HCT116 (cell line): ENCODE data around the gene HIPK2.

Experiments used
- CEBPB ChIP-seq: IDR thresholded peaks from 2 replicates; pipeline ENCODE4 v1.6.1; 2012; ENCODE audit warnings: low read depth
- EZH2 ChIP-seq: fragments of 200-600 bp; sonication (generic); IDR thresholded peaks from 2 replicates; pipeline ENCODE4 v1.6.1; 2017; ENCODE audit warnings: antibody characterized with exemption, mixed run types
- POLR2A ChIP-seq: IDR thresholded peaks from 2 replicates; pipeline ENCODE4 v1.7.0; 2011; ENCODE audit warnings: borderline replicate concordance; ENCODE audit not compliant: insufficient read depth, insufficient read length; ENCODE audit errors: extremely low read depth
- POLR2AphosphoS5 ChIP-seq: IDR thresholded peaks from 2 replicates; pipeline ENCODE4 v1.6.1; 2011; ENCODE audit warnings: mild to moderate bottlenecking, low read depth, low read length, moderate library complexity
- RAD21 ChIP-seq: IDR thresholded peaks from 2 replicates; pipeline ENCODE4 v1.6.1; 2012; ENCODE audit warnings: low read depth, mild to moderate bottlenecking
- TF ChIP-seq, protein P1 (sequence below), 3 experiments: fragments of 200-600 bp in 1 of 3; sonication (generic) in 1 of 3; IDR thresholded peaks in 2 of 3; conservative IDR thresholded peaks in 1 of 3; 2 replicates each; pipeline ENCODE4 v1.5.1; 2012 to 2017; ENCODE audit warnings: low read depth in 2 of 3, low read length in 2 of 3, antibody characterized with exemption in 1 of 3, borderline replicate concordance in 1 of 3, control low read depth in 1 of 3, mild to moderate bottlenecking in 1 of 3, mixed read lengths in 1 of 3, mixed run types in 1 of 3, moderate library complexity in 1 of 3; ENCODE audit not compliant: insufficient read depth in 1 of 3

- TF ChIP-seq POLR2A (no peak), POLR2AphosphoS5 (no peak), RAD21 (no peak), EZH2 (no peak), CEBPB (no peak)
- TF ChIP-seq, protein P1, sequence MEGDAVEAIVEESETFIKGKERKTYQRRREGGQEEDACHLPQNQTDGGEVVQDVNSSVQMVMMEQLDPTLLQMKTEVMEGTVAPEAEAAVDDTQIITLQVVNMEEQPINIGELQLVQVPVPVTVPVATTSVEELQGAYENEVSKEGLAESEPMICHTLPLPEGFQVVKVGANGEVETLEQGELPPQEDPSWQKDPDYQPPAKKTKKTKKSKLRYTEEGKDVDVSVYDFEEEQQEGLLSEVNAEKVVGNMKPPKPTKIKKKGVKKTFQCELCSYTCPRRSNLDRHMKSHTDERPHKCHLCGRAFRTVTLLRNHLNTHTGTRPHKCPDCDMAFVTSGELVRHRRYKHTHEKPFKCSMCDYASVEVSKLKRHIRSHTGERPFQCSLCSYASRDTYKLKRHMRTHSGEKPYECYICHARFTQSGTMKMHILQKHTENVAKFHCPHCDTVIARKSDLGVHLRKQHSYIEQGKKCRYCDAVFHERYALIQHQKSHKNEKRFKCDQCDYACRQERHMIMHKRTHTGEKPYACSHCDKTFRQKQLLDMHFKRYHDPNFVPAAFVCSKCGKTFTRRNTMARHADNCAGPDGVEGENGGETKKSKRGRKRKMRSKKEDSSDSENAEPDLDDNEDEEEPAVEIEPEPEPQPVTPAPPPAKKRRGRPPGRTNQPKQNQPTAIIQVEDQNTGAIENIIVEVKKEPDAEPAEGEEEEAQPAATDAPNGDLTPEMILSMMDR (IDR thresholded peaks at IDR 0.05 in 2 of 3, conservative IDR thresholded peaks at IDR 0.05 in 1 of 3; ENCODE audit: borderline replicate concordance in 1 of 3, insufficient read depth in 1 of 3, low read depth in 2 of 3, low read length in 2 of 3) = no peak
These were observed 105.8 kb downstream of the HIPK2 start for GRCh38 chr7:139671967-139672366.
